ENCODE results near the gene ABCA13. TPM values are rescaled to one million over a fixed set of nuclear protein-coding genes. Genes with fewer than 3 reads are reported as not detected.

Gene ABCA13
- total RNA-seq, 4 donors from 2014 or later, result under 0.01 to 0.26 (median 0.06) TPM; not detected in 1

DNA sequence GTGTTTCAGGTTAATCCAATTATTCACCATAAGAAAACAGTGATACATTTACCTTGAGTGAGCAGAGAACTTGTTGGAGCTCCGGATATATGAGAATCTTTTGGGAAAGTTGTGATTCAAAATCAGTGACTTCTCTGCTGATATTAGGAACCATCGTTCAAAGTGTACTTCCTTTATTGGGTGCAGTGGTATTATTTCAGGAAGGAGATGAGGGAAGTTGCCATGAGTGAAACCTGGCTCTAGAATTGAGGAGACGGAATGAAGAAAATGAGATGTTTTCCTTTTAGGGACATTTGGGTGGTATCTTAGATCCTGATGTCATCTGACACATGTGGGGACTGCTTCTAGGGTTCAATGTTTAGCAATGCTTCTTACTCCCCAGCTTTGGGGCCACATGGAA, 343.9 kb downstream of the ABCA13 start:
- no peaks in the 10 kb centered on the region for H3K27me3 ChIP-seq
- H3K9me3 ChIP-seq, result no peaks in the 10 kb centered on the region
- H3K4me3 ChIP-seq, result no peak overlapping the region
- peaks cover 0 to 5% (median 0%) of the 10 kb centered on the region in 4 donors for H3K4me1 ChIP-seq
- no peak overlapping the region for H3K27ac ChIP-seq (replicated peaks in 1 of 4)
- DNase-seq (ENCODE audit: extremely low spot score), result no peak
- WGBS, result 69% methylated on average over 3 of the region's 3 CpGs
- intact Hi-C loops (cut with DNase I), result no loop called here
- no peak for TF ChIP-seq POLR2A (IDR thresholded peaks at IDR 0.05; ENCODE audit: low read depth)
- no peak for TF ChIP-seq EP300 (IDR thresholded peaks at IDR 0.05)
- TF ChIP-seq POLR2AphosphoS5 (IDR thresholded peaks at IDR 0.05), result no peak
- TF ChIP-seq, protein P1, sequence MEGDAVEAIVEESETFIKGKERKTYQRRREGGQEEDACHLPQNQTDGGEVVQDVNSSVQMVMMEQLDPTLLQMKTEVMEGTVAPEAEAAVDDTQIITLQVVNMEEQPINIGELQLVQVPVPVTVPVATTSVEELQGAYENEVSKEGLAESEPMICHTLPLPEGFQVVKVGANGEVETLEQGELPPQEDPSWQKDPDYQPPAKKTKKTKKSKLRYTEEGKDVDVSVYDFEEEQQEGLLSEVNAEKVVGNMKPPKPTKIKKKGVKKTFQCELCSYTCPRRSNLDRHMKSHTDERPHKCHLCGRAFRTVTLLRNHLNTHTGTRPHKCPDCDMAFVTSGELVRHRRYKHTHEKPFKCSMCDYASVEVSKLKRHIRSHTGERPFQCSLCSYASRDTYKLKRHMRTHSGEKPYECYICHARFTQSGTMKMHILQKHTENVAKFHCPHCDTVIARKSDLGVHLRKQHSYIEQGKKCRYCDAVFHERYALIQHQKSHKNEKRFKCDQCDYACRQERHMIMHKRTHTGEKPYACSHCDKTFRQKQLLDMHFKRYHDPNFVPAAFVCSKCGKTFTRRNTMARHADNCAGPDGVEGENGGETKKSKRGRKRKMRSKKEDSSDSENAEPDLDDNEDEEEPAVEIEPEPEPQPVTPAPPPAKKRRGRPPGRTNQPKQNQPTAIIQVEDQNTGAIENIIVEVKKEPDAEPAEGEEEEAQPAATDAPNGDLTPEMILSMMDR (IDR thresholded peaks at IDR 0.05), result no peak
- H3K36me3 ChIP-seq, result no peaks in the 10 kb centered on the region

DNA sequence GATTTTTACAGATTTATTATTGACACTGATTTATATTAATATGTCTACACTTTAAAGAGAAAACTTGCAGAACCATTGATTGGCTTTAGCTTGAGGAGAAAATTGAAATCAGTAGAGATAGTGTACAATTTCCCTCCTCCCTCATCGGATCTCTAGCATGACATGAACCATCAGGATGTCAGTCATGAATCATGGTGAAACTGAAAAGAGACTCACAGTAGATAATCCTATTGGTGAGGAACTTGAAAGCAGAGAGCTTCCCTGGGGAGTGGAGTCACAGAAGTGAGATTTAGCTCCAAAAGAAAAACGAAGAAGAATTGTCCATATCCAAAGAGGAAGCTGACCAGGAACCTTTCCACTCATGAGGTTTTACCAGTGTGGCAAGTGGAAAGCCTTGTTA, 346.8 kb downstream of the ABCA13 start:
- 44% methylated on average over 2 of the region's 2 CpGs for WGBS
- Histone ChIP-seq H3K4me3 (no peak overlapping the region), H3K27ac (replicated peaks in 1 of 4) (no peak overlapping the region), H3K9me3 (no peaks in the 10 kb centered on the region), H3K27me3 (no peaks in the 10 kb centered on the region), H3K4me1 (no peaks in the 10 kb centered on the region), H3K36me3 (no peaks in the 10 kb centered on the region)
- intact Hi-C loops (cut with DNase I), result no loop called here
- no peak for DNase-seq (ENCODE audit: extremely low spot score)
- TF ChIP-seq, protein P1 (IDR thresholded peaks at IDR 0.05), result no peak

DNA sequence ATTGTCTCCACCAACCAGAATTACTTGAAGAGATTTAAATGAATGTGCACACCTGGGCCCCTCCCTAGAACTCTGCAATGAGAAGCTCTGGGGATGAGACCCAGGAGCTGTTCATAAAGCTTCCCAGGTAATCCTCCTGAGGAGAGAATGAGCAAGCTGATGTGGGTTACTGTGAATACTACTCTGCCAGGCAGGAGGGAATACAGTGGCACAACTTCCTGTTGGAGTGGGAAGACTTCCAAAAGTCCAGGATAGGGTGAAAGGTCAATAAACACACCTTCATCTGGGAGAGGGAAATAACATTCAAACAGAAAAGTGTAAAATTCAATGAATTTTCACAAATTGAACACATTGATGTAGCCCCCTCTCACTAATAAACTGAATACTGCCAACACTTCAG, 351.4 kb downstream of the ABCA13 start:
- H3K4me1 ChIP-seq, result no peaks in the 10 kb centered on the region
- intact Hi-C loops (cut with DNase I), result no loop called here
- no peak for TF ChIP-seq POLR2A (IDR thresholded peaks at IDR 0.05; ENCODE audit: low read depth)
- TF ChIP-seq POLR2AphosphoS5 (IDR thresholded peaks at IDR 0.05), result no peak
- TF ChIP-seq, protein P1 (IDR thresholded peaks at IDR 0.05), result no peak
- no peak for TF ChIP-seq EP300 (IDR thresholded peaks at IDR 0.05)
- H3K27me3 ChIP-seq, result no peaks in the 10 kb centered on the region
- no peak overlapping the region for H3K27ac ChIP-seq (replicated peaks in 1 of 4)
- DNase-seq (ENCODE audit: extremely low spot score), result no peak
- no peaks in the 10 kb centered on the region for H3K9me3 ChIP-seq
- no peak overlapping the region for H3K4me3 ChIP-seq
- no peaks in the 10 kb centered on the region for H3K36me3 ChIP-seq

DNA sequence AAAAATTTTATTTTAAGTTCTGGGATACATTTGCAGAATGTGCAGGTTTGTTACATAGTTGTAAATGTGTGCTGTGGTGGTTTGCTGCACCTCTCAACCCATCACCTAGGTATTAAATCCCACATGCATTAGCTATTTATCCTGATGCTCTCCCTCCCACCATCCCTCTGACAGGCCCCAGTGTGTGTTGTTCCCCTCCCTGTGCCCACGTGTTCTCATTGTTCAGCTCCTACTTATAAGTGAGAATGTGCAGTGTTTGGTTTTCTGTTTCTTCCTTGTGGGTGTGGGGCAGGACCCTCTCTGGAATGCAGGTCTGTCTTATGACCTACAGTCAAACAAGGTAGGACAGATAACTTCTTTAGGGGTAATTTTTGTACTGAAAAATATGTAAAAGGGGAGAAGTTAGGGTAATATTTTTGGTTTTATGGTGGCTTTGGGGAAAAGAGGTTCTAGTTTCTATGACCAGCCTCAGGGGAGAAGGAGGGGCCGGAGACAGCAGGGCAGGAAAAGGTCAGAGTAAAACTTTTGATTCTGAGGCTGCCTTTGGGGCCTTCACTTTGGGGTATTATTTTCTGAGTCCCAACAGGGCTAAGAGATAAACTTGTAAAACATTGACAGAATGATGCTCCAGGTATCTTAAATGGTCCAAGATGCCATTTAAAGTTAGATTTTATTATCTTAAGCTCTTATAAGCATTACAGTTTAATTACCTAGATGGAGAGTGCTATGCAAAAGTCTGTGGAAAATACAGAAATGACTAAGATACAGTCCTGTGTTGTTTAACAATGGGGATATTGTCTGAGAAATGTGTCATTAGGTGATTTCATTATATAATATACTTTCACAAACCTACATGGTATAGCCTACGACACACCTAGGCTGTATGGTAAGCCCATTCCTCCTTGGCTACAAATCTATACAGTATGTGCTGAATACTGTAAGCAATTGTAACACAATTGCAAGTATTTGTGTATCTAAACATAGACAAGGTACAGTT, 354.8 kb downstream of the ABCA13 start:
- Histone ChIP-seq H3K4me3 (no peak overlapping the region), H3K9me3 (no peaks in the 10 kb centered on the region), H3K27ac (replicated peaks in 1 of 4) (no peak overlapping the region), H3K27me3 (no peaks in the 10 kb centered on the region), H3K36me3 (no peaks in the 10 kb centered on the region), H3K4me1 (no peaks in the 10 kb centered on the region)
- TF ChIP-seq POLR2AphosphoS5 (IDR thresholded peaks at IDR 0.05) (no peak), EP300 (IDR thresholded peaks at IDR 0.05) (no peak), POLR2A (IDR thresholded peaks at IDR 0.05; ENCODE audit: low read depth) (no peak)
- TF ChIP-seq, protein P1 (IDR thresholded peaks at IDR 0.05), result no peak
- DNase-seq (ENCODE audit: extremely low spot score), result no peak
- intact Hi-C loops (cut with DNase I), result no loop called here
- 59% methylated on average over 3 of the region's 3 CpGs for WGBS

Data from esophagus muscularis mucosa (tissue), 4 donors.